HG03432 (cell line): ENCODE measurements around the gene BRIX1.
A peak's percentile ranks its signal among the peaks of the same experiment; 100 is the strongest.

Experiments
- ATAC-seq: cut with Tn5 transposase; IDR thresholded peaks from one replicate; pipeline ENCODE4 v1.9.1; 2021; ENCODE audit warnings: mild to moderate bottlenecking, moderate library complexity; ENCODE audit not compliant: unreplicated experiment

Gene BRIX1, protein sequence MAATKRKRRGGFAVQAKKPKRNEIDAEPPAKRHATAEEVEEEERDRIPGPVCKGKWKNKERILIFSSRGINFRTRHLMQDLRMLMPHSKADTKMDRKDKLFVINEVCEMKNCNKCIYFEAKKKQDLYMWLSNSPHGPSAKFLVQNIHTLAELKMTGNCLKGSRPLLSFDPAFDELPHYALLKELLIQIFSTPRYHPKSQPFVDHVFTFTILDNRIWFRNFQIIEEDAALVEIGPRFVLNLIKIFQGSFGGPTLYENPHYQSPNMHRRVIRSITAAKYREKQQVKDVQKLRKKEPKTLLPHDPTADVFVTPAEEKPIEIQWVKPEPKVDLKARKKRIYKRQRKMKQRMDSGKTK

GRCh38 chr5:34915139-34915855 is at the start of gene BRIX1, which contains the start of gene RAD1:
Gene BRIX1, plus strand, starts transcription at chr5:34915711. Its CDS starts 28 bp downstream, at chr5:34915739.
Gene RAD1, minus strand, starts transcription at chr5:34915504. Its CDS starts 612 bp downstream, at chr5:34914892.
- peak; percentile 98 for ATAC-seq

DNA sequence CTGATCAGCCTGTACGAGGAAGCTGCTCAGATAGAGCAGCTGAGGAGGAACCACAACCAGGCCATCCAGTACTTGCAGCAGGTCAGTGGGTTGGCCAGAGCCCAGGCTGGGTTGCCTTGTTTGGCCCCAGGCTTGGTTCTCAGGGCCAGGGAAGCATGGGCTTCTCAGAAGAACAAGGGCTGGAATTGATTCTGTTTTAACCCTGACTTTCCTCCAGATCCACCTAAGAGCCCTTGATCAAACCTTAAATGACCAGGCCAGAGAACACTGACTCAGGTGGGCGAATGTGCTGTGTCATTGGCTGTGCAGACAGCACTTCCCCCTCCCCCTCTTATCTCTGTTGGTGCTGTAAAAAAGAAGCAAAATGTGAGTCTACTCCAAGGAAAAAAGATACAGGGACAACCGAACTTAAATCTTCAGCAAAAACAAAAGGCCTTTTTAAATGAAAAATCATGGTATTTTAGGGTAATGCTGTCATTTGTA is 48.5 kb upstream of the BRIX1 start:
- no peak for ATAC-seq

DNA sequence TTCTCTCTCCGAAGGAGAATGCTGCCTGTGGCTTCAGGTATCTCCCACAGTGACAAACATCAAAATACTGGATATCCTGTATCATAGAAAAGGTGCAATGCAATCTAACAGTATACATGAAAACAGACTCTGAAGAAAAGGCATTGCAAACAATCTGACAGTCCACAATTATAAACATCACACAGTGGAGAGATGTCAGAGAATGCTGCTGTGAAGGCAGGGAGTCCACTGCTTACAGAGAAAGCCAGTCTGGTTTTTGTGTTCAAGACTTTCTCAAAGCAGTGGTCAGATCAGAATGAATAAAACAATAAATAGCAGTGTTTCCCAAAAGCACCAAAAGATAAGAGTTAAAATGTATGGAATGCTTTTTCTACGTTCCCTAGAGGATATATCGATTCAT is 47.9 kb upstream of the BRIX1 start:
- ATAC-seq = no peak

- no peak for ATAC-seq
These were observed 46.7 kb upstream of the BRIX1 start for GRCh38 chr5:34868791-34869190.

DNA sequence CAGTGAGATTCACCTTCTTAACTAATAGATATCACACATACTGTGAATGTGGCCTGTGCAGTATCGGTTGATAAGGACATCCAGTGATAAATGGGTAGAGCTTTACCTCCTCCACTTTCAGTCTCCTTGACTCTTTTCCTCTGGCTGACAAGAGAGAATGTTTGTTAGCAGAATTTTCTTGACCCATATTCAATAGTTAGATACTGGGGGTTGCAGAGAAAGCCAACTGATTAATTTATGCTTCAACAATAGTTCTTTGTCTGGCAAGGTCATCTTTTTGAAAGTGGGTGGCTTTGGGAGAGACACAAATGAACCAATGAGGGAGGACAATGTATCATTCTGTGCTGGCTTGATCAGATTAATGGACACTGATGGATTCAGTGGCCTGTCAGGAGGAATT is 46.3 kb upstream of the BRIX1 start:
- no peak for ATAC-seq

GRCh38 chr5:34870382-34870781 is 45.1 kb upstream of the BRIX1 start:
- no peak for ATAC-seq

- ATAC-seq = no peak
These were observed 39.2 kb upstream of the BRIX1 start for GRCh38 chr5:34876275-34876674.

DNA sequence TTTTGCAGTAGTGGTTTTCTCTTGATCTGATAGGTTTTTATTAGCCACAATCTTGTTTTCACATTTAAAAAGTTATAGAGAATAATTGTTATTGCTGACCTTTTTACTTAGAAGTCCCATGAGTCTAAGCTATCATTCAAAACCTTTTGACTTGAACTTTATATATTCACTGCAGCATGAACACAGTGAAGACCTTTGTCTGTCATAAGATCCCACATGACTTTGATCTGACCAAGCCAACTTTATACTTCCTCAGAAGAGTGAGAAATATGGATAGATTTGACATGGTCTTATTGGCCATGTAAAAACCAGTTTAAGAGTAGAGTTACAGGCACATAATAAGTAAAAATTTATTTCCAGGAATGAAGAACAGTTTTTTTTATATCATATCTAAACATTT is 34.3 kb upstream of the BRIX1 start:
- no peak for ATAC-seq

GRCh38 chr5:34886392-34887119 is 29.0 kb upstream of the BRIX1 start:
- ATAC-seq = no peak

GRCh38 chr5:34889394-34889793 is 26.1 kb upstream of the BRIX1 start:
- ATAC-seq = no peak

- no peak for ATAC-seq
These were observed 23.5 kb upstream of the BRIX1 start for GRCh38 chr5:34891981-34892380.

- ATAC-seq = no peak
These were observed 23.1 kb upstream of the BRIX1 start for GRCh38 chr5:34892414-34892813.

- ATAC-seq = no peak
These were observed 20.8 kb upstream of the BRIX1 start for GRCh38 chr5:34894716-34895115.

DNA sequence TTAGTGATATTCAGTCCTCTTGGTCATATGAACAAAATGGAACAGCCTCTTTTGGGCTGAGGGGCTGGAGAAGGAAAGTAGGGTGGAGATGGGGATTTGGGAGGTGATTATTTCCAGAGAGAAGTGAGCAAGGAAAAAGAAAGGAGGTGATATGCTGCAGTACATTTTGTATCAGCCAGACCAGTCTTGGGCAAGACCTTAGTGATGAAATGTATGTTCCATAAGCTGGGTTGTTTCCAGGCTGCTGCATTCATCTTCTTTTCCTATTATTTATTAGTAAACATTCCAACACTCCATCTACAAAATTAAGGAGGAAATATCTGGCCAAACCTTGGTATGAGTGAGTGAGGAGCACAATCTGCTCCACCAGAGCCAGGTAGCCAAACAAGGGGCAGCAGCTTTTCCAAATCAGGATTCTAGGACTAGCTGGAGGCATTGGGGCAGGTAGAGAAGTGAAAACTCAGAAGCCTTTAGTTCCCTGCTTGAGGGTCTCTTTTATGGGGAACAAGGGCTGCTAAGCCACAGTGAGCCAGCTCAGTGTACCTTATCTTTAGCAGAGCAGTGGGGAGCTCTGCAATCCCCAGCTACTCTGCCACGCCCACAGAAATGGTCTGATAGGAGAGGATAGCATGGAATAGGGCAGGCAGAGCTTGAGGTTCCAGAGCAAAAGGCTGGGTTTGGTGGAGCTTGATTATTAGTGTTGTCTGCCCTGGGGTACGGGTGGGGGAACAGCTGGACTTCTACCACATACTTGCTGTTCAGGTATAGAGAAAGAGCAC is 19.7 kb upstream of the BRIX1 start:
- ATAC-seq = no peak

DNA sequence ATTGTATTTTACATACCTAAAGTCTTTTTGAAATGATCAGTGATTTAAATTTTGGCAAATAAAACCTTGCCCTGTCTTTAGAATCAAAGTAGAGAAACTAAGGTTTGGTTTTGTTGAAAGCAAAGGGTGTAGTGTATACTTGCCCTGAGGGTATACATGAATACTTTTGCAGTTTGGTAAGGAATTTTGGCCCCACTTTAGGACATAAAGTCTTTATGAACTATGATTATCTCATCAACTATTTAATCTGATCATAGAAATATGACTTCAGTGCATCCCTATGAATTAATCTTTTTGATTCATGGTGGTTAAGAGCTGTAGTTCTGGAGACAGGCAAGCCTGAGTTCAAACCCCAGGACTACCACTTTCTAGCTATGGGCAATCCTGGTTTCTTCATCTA is 17.9 kb upstream of the BRIX1 start:
- ATAC-seq = no peak

GRCh38 chr5:34898258-34898895 is 17.1 kb upstream of the BRIX1 start:
- peak; percentile 82 for ATAC-seq

DNA sequence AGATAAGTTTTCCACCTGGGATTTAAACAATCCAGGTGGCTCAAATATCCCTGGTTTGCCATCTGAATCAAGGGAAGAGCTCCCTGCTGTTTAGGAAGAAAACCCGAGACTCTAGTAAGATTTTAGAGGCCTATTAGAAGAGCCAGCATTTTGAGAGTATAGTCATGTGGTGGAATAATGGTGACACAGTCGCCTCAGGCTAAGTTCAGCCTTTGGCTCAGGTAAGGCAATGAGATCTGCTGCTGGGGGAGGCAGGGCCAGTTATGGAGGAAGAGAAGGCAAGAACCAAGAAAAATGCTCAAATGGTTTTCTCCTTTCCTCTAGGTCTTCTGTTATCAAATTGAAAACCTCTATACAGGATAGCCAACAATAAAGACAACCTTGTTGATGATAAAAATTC is 16.4 kb upstream of the BRIX1 start:
- ATAC-seq = no peak

GRCh38 chr5:34900652-34901051 is 14.9 kb upstream of the BRIX1 start:
- no peak for ATAC-seq

DNA sequence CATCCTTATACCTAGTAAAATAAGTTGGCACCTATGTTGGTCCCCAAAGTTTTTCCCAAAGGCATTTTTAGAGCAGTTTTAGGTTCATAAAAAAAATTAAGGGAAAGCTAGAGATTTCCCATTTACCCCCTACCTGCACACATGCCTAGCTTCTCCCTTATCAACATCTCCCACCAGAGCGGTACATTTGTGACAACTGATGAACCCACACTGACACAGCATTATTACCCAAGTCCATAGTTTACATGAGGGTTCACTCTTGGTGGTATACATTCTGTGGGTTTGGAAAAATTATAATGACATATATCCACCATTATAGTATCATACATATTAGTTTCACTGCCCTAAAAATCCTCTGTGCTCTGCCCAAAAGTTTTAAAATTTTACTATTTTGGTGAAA is 12.3 kb upstream of the BRIX1 start:
- no peak for ATAC-seq

GRCh38 chr5:34905564-34905963 is 9.9 kb upstream of the BRIX1 start:
- ATAC-seq = no peak
